Measurements from ENCODE around the gene DBNL. TPM values are rescaled to one million over a fixed set of nuclear protein-coding genes. Genes with fewer than 3 reads are reported as not detected.
A peak's percentile ranks its signal among the peaks of the same experiment; 100 is the strongest.
"Not testable (repeated sequence)": the region's sequence is repeated elsewhere in the genome, so short reads cannot be mapped to it uniquely, and the experiment has no call there.

DBNL gene
- total and polyA plus RNA-seq, 7 donors = 76.7 to 149 (median 91.9) TPM

DNA sequence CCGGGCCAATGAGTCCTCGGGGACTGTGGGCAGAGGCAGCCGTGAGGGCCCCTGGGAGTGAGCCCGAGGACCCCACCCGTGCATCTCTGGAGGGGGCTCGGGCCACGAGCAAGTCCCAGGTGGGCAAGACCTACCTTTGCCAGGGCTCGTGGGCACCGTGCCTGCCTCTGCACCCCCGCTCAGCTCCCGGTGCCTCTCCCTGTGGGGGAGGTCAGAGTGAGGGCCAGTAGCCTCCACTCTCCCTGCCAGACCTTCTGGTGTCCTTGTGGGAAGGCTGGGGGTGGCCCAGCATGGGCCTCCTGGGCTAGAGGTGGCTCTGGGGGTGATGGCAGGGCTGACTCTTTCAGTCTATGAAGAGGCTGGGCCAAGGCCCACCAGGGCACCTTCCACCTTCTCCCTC lies 15.1 kb upstream of the DBNL start:
- H3K4me3 ChIP-seq; intact Hi-C loops (cut with DNase I); H3K27me3 ChIP-seq; H3K9me3 ChIP-seq; H3K4me1 ChIP-seq; DNase-seq; H3K27ac ChIP-seq; H3K36me3 ChIP-seq: not testable (repeated sequence)
- 81 to 89% methylated on average over 4 of the region's 11 CpGs for WGBS, 2 donors

DNA sequence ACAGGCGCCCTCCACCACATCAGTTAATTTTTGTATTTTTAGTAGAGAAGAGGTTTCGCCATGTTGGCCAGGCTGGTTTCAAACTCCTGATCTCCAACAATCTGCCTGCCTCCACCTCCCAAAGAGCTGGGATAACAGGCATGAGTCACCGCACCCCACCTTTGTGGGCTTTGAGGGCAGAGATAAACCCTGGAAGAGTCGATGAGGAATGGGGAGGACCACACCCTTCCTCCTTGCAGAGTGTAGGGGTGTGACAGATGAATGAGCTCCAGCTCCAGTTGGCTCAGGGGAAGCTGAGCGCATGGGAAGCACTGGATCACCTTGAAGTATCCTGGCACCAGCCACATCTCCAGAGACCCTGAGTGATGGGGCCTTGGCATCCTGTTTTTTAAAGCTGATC lies 14.5 kb upstream of the DBNL start:
- H3K4me3 ChIP-seq; H3K9me3 ChIP-seq; H3K4me1 ChIP-seq; intact Hi-C loops (cut with DNase I); DNase-seq; H3K27me3 ChIP-seq; H3K27ac ChIP-seq; H3K36me3 ChIP-seq: not testable (repeated sequence)
- 77 to 86% methylated on average over 4 of the region's 5 CpGs for WGBS, 2 donors

DNA sequence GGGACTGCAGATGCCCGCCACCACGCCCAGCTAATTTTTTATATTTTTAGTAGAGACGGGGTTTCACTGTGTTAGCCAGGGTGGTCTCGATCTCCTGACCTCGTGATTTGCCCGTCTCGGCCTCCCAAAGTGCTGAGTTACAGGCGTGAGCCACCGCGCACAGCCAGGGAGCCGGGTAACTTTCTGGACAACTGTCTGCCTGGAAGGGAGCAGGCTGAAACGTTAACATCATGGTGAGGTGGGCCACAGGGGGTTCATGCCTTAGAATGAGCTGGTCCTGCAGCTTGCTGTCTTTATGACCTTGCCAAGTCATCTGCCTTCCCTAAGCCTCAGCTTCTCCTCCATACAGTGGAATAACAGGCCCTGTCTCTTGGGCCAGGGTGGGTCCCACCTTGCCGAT lies 13.2 kb upstream of the DBNL start:
- 91 to 96% methylated on average over 12 of the region's 13 CpGs for WGBS, 2 donors
- H3K36me3 ChIP-seq; H3K27ac ChIP-seq; DNase-seq; H3K4me3 ChIP-seq; H3K9me3 ChIP-seq; H3K27me3 ChIP-seq; H3K4me1 ChIP-seq; intact Hi-C loops (cut with DNase I): not testable (repeated sequence)

DNA sequence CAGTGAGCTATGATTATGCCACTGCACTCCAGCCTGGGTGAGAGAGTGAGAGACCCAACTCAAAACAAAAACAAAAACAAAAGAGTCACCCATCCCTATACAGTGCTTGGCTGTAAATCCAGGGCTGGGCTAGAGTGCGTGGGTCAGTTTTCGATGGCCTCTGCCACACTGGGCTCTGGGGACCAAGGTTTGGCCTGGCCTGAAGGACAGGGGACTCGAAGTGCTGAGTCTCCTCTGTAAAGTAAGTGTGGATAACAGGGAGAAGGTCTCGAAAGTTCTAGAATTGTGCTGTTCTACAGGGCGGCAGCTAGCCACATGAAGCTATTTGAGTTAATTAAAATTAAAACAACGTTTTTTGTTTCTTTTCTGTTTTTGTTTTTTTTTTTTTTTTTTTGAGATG lies 12.5 kb upstream of the DBNL start:
- 91 to 93% methylated on average over 6 of the region's 6 CpGs for WGBS, 2 donors
- H3K36me3 ChIP-seq; DNase-seq; H3K9me3 ChIP-seq; H3K27ac ChIP-seq; H3K4me1 ChIP-seq; H3K4me3 ChIP-seq; intact Hi-C loops (cut with DNase I); H3K27me3 ChIP-seq: not testable (repeated sequence)

DNA sequence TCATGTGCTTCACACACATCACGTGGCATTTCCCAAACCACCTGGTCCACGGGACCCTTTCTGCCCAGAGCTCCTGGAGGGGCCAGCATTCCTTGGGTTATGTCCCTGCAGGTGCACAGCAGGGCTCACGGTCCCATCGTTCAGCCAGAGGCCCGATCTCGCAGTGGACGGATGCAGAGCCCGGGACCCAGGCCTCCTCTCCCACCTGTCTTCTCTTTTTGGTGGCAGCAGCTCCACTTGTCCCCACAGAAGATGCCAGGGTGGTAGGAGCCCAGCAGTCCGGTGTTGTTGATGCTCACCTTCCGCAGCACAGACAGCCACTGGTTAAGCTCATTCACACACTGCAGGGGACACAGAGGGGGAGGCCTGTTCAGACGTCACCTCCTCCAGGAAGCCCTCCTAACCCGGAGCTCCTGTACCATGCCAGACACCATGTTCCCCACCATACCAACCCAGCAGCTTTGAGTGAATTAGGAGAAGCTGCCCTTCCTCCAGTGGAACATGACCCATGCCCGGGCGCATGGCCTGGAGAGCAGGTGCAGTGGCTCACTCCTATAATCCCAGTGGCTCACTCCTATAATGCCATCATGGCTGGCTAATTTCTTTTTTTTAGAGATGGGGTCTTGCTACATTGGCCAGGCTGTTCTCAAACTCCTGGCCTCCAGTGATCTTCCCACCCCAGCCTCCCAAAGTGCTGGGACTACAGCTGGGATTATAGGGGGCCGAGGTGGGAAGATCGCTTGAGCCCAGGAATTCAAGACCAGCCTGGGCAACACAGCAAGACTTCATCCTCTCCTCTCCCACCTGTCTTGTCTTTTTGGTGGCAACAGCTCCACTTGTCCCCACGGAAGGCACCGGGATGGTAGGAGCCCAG lies 10.3 kb upstream of the DBNL start:
- H3K36me3 ChIP-seq; H3K4me3 ChIP-seq; H3K27me3 ChIP-seq; H3K9me3 ChIP-seq; H3K27ac ChIP-seq; H3K4me1 ChIP-seq; DNase-seq; intact Hi-C loops (cut with DNase I): not testable (repeated sequence)
- WGBS, 2 donors = 95 to 96% methylated on average over 12 to 17 of the region's 18 CpGs

DNA sequence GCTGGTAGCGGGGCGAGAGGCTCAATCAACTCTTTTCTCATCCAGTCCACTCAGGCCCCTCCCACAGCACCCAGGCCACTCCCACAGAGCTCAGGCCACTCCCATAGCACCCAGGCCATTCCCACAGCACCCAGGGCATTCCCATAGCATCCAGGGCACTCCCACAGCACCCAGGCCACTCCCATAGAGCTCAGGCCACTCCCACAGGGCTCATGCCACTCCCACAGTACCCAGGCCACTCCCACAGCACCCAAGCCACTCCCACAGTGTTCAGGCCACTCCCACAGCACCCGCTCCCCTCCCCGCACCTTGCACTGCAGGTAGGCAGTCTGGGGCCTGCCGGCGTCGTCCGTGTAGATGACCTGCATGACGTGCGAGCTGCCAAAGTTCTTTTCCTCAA lies 8.1 kb upstream of the DBNL start:
- H3K4me1 ChIP-seq; intact Hi-C loops (cut with DNase I); H3K27me3 ChIP-seq; DNase-seq; H3K36me3 ChIP-seq; H3K27ac ChIP-seq; H3K9me3 ChIP-seq; H3K4me3 ChIP-seq: not testable (repeated sequence)
- WGBS, 2 donors = 33 to 73% methylated on average over 8 of the region's 10 CpGs

DNA sequence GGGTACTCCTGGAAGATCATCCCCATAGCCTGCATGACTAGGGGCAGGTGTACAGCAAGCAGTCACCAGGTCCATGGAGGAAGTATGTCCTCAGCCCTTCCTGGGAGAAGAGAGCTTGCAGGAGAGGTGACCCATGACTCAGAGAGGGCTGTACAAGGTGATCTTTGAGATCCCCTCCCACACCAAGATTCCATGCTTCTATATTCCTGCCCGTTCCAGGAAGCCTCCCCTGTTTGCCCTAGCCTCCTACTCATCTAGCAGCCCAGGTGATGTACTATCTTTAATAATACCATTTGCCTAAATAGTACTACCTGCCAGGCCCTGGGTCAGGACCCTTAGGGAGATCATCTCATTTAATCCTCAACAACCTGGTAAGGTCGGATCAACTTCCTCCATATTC lies 6.6 kb upstream of the DBNL start:
- H3K36me3 ChIP-seq; H3K27ac ChIP-seq; H3K4me1 ChIP-seq; H3K27me3 ChIP-seq; H3K4me3 ChIP-seq; intact Hi-C loops (cut with DNase I); DNase-seq; H3K9me3 ChIP-seq: not testable (repeated sequence)
- WGBS, 2 donors = 64 to 91% methylated on average over 2 of the region's 2 CpGs

DNA sequence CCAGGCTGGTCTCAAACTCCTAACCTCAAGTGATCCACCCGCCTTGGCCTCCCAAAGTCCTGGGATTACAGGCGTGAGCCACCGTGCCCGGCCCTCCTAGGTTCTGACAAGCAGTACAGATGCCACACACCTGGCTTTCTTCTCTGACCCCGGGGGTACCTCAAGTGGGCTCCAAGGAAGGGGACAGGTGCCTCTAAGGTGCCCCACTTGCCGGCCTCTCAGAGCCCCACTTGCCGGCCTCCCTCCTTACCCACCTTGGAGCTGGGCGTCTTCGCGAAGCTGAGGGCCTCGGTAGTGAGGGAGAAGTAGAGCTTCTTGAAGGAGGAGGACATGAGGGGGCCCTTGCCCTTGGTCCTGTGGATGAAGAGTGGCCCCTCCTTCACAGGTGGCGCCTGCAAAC lies 5.9 kb upstream of the DBNL start:
- H3K27me3 ChIP-seq; H3K36me3 ChIP-seq; H3K4me1 ChIP-seq; intact Hi-C loops (cut with DNase I); H3K9me3 ChIP-seq; DNase-seq: not testable (repeated sequence)
- Histone ChIP-seq H3K27ac (peak overlapping the region in 1 of 4 donors; percentile 28), H3K4me3 (peak overlapping the region in 1 of 4 donors; percentile 10)
- WGBS, 2 donors = 27 to 55% methylated on average over 6 to 7 of the region's 12 CpGs

DNA sequence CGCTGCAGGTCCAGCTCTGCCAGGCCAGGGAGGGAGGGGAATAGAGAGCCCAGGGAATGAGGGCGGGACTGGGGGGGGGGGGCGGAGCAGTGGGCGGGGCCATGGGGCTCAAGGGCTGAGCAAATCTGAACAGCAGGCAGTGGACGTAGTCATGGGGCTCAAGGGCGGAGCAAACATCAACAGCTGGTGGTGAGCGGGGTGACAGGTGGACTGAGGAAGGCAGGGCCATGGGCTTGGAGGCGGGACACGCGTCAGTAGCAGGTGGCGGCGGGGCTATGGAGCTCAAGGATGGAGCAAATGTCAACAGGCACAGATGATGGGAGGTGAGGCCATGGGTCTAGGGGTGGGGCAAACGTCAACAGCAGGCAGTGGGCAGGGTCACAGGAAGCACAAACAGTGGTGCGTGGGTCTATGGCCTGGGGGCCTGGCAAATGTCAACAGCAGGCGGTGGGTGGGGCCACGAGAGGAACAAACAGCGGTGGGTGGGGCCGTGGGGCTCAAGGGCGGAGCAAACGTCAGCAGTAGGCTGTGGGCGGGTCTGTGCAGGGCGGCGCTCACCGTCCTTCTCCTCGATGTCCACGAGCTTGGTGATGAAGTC lies 5.4 kb upstream of the DBNL start:
- peak overlapping the region; percentile 76 to 82 (median 78) for H3K27ac ChIP-seq
- peak overlapping the region; percentile 30 to 45 (median 40) for H3K4me3 ChIP-seq
- TF ChIP-seq POLR2AphosphoS5 (IDR thresholded peaks at IDR 0.05) = peak; percentile 38 to 73 (median 57)
- WGBS, 2 donors = 2 to 14% methylated on average over 20 to 22 of the region's 26 CpGs
- H3K9me3 ChIP-seq; H3K36me3 ChIP-seq; H3K27me3 ChIP-seq; intact Hi-C loops (cut with DNase I): not testable (repeated sequence)
- peak; percentile 98 for DNase-seq
- H3K4me1 ChIP-seq = peaks cover 0 to 13% (median 11%) of the 10 kb centered on the region in 4 donors

DNA sequence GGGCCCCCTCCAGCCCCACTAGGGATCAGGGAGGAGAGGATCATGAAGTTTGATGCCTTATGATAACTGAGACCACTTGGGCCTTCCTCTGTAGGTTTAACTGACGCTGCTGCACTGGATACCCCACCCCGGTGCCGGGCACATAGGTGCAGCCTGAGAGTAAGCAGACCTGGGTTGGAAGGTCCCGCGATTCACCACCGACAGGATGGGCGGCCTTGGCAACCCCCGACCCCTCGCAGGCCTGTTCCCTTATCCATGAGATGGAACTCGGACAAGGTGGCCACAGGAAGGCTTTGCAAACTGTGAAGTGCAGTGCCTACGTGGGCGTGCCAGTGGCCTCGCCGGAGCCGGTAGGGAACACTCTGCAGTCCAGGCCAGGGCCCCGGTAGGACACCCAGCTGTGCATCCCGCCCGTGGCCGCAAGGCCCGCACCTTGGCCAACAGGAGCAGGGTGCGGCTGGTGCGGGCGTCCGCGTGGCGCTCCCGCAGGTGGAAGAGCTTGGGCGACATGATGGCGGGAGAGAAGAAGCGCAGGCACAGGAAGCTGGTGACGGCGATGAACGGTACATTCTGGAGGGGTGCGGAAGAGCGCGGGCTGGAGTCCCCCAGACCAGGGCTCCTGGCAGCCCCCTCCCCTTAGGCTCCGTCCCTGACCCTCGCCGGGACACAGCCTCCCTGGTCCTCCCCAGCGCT lies 4.6 kb upstream of the DBNL start:
- DNase-seq = peak; percentile 55
- 11 to 20% methylated on average over 13 to 20 of the region's 40 CpGs for WGBS, 2 donors
- H3K9me3 ChIP-seq, H3K27me3 ChIP-seq, H3K36me3 ChIP-seq: not testable (repeated sequence)
- intact Hi-C loops (cut with DNase I) = loop anchor here (5.0 kb wide), 1 partner anchor 452 kb away; the partner anchor contains the start of gene NUDCD3
- Histone ChIP-seq H3K4me1 (peaks cover 0 to 15% (median 12%) of the 10 kb centered on the region in 4 donors), H3K4me3 (peak overlapping the region; percentile 16 to 47 (median 39)), H3K27ac (peak overlapping the region; percentile 27 to 70 (median 48))

DNA sequence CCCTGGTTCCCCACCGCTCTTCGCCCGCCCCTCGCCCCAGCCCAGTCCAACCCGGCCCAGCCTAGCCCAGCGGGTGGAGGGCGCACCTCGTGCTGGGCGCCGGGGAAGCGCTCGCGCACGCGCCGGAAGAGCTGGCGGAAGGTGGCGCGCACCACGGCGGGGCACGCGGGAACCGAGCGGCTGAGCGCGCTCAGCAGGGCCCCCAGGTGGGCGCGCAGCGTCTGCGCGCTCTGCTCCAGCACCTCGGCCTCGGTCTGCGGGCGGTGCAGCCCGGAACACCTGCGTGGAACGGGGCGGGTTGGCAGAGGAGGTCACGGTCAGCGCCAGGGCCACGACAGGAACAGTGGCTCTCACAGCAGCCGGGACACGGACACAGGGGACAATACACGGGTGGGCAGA lies 4.0 kb upstream of the DBNL start:
- DNase-seq = peak; percentile 51
- Histone ChIP-seq H3K4me1 (peaks cover 0 to 19% (median 17%) of the 10 kb centered on the region in 4 donors), H3K4me3 (peak overlapping the region; percentile 16 to 47 (median 39)), H3K27ac (peak overlapping the region in 3 of 4 donors; percentile 27 to 70 (median 39))
- H3K36me3 ChIP-seq, H3K27me3 ChIP-seq, H3K9me3 ChIP-seq: not testable (repeated sequence)
- WGBS, 2 donors = 0 to 1% methylated on average over 44 to 46 of the region's 46 CpGs
- intact Hi-C loops (cut with DNase I) = loop anchor here (5.0 kb wide), 1 partner anchor 452 kb away; the partner anchor contains the start of gene NUDCD3
